HEK293 (cell line): ENCODE measurements around the gene EVC2.

Experiments used
- CTCF ChIA-PET: fragments of 350-600 bp; formaldehyde crosslinking; extraction: SDS; loops from one replicate; lab custom pipeline; 2021; ENCODE audit warnings: antibody characterized with exemption; lab: Yijun Ruan, JAX
- POLR2A ChIA-PET: fragments of 300-600 bp; formaldehyde crosslinking; extraction: SDS; loops from one replicate; lab custom pipeline; 2020; ENCODE audit warnings: antibody characterized with exemption, inconsistent platforms; lab: Yijun Ruan, JAX
- H3K27ac ChIP-seq: fragments of 200-500 bp; sonication (Bioruptor generic); 2 replicates; pipeline ENCODE4 v1.5.1; 2014; ENCODE audit warnings: low read depth, low read length, control low read depth, inconsistent platforms; ENCODE audit errors: extremely low read depth
- H3K36me3 ChIP-seq, 2 experiments: fragments of 200-500 bp in 1 of 2; sonication (Bioruptor generic) in 1 of 2; 1 replicate in 1 of 2; 2 replicates in 1 of 2; pipeline ENCODE4 v1.5.1; 2014 to 2017; ENCODE audit warnings: inconsistent platforms in 2 of 2, low read length in 2 of 2; ENCODE audit not compliant: control insufficient read depth in 2 of 2, insufficient read depth in 1 of 2
- H3K4me1 ChIP-seq: fragments of 200-500 bp; sonication (Bioruptor generic); 2 replicates; pipeline ENCODE4 v1.5.1; 2014; ENCODE audit warnings: mild to moderate bottlenecking, low read length, inconsistent platforms; ENCODE audit not compliant: control insufficient read depth, insufficient read depth
- H3K4me3 ChIP-seq: 2 replicates; pipeline ENCODE4 v1.5.1; 2011; ENCODE audit warnings: low read depth, mild to moderate bottlenecking, control low read depth, low read length, moderate library complexity
- H3K9me3 ChIP-seq: fragments of 200-500 bp; sonication (Bioruptor generic); 2 replicates; pipeline ENCODE4 v1.5.1; 2014; ENCODE audit warnings: low read depth, low read length, inconsistent platforms; ENCODE audit not compliant: control insufficient read depth, insufficient read depth
- IKZF3 ChIP-seq: fragments of 450-650 bp; IDR thresholded peaks from 2 replicates; pipeline ENCODE4 v1.5.0; 2018; ENCODE audit warnings: missing biosample characterization, mild to moderate bottlenecking, missing genetic modification characterization, moderate library complexity
- KLF8 ChIP-seq: fragments of 450-650 bp; formaldehyde crosslinking; IDR thresholded peaks from 2 replicates; pipeline ENCODE4 v1.5.1; 2016; ENCODE audit warnings: missing biosample characterization, missing genetic modification characterization
- ZBTB1 ChIP-seq: fragments of 450-650 bp; formaldehyde crosslinking; IDR thresholded peaks from 2 replicates; pipeline ENCODE4 v1.5.1; 2016; ENCODE audit warnings: missing biosample characterization, missing genetic modification characterization
- ZBTB48 ChIP-seq: fragments of 450-650 bp; formaldehyde crosslinking; IDR thresholded peaks from 2 replicates; pipeline ENCODE4 v1.5.1; 2016; ENCODE audit warnings: missing biosample characterization, missing genetic modification characterization
- ZBTB7A ChIP-seq: fragments of 450-650 bp; formaldehyde crosslinking; IDR thresholded peaks from 2 replicates; pipeline ENCODE4 v1.5.1; 2016; ENCODE audit warnings: low read depth, missing biosample characterization, missing genetic modification characterization
- ZFP3 ChIP-seq: fragments of 450-650 bp; formaldehyde crosslinking; IDR thresholded peaks from 2 replicates; pipeline ENCODE4 v1.5.1; 2016; ENCODE audit warnings: low read depth, missing biosample characterization, missing genetic modification characterization
- ZNF146 ChIP-seq: fragments of 450-650 bp; formaldehyde crosslinking; IDR thresholded peaks from 2 replicates; pipeline ENCODE4 v1.5.1; 2016; ENCODE audit warnings: missing biosample characterization, missing genetic modification characterization
- ZNF2 ChIP-seq: fragments of 450-650 bp; formaldehyde crosslinking; IDR thresholded peaks from 2 replicates; pipeline ENCODE4 v1.5.1; 2016; ENCODE audit warnings: missing biosample characterization, missing genetic modification characterization
- ZNF202 ChIP-seq: fragments of 450-650 bp; formaldehyde crosslinking; IDR thresholded peaks from 2 replicates; pipeline ENCODE4 v1.5.1; 2016; ENCODE audit warnings: missing biosample characterization, missing genetic modification characterization, borderline replicate concordance
- ZNF221 ChIP-seq: fragments of 450-650 bp; formaldehyde crosslinking; IDR thresholded peaks from 2 replicates; pipeline ENCODE4 v1.5.1; 2017; ENCODE audit warnings: missing biosample characterization, missing genetic modification characterization, borderline replicate concordance
- ZNF23 ChIP-seq: fragments of 450-650 bp; formaldehyde crosslinking; IDR thresholded peaks from 2 replicates; pipeline ENCODE4 v1.5.1; 2016; ENCODE audit warnings: missing biosample characterization, missing genetic modification characterization, borderline replicate concordance
- ZNF274 ChIP-seq, 2 experiments: fragments of 200-500 bp in 1 of 2; fragments of 450-650 bp in 1 of 2; sonication (Bioruptor generic) in 1 of 2; formaldehyde crosslinking in 1 of 2; IDR thresholded peaks; 2 replicates each; pipeline versions ENCODE4 v1.5.1 to v1.6.1; 2014 to 2016; ENCODE audit warnings: borderline replicate concordance in 1 of 2, inconsistent platforms in 1 of 2, low read length in 1 of 2, missing biosample characterization in 1 of 2, missing genetic modification characterization in 1 of 2
- ZNF366 ChIP-seq: fragments of 450-650 bp; formaldehyde crosslinking; conservative IDR thresholded peaks from 2 replicates; pipeline ENCODE4 v1.5.1; 2016; ENCODE audit warnings: missing biosample characterization, missing genetic modification characterization
- ZNF433 ChIP-seq: fragments of 450-650 bp; formaldehyde crosslinking; IDR thresholded peaks from 2 replicates; pipeline ENCODE4 v1.5.1; 2016; ENCODE audit warnings: missing biosample characterization, missing genetic modification characterization, low read depth
- ZNF473 ChIP-seq: fragments of 450-650 bp; formaldehyde crosslinking; IDR thresholded peaks from 2 replicates; pipeline ENCODE4 v1.5.1; 2017; ENCODE audit warnings: missing biosample characterization, missing genetic modification characterization
- ZNF529 ChIP-seq: fragments of 450-650 bp; formaldehyde crosslinking; IDR thresholded peaks from 2 replicates; pipeline ENCODE4 v1.5.1; 2017; ENCODE audit warnings: missing genetic modification characterization, missing biosample characterization; ENCODE audit not compliant: insufficient replicate concordance
- ZNF596 ChIP-seq: fragments of 450-650 bp; IDR thresholded peaks from 2 replicates; pipeline ENCODE4 v1.5.0; 2018; ENCODE audit warnings: missing biosample characterization, mild to moderate bottlenecking, missing genetic modification characterization, moderate library complexity
- ZNF621 ChIP-seq: fragments of 450-650 bp; formaldehyde crosslinking; IDR thresholded peaks from 2 replicates; pipeline ENCODE4 v1.5.1; 2017; ENCODE audit warnings: missing biosample characterization, missing genetic modification characterization
- ZNF654 ChIP-seq: fragments of 450-650 bp; formaldehyde crosslinking; IDR thresholded peaks from 2 replicates; pipeline ENCODE4 v1.5.1; 2016; ENCODE audit warnings: low read depth, missing biosample characterization, missing genetic modification characterization
- ZNF658 ChIP-seq: fragments of 450-650 bp; formaldehyde crosslinking; IDR thresholded peaks from 2 replicates; pipeline ENCODE4; 2016; ENCODE audit warnings: missing biosample characterization, missing genetic modification characterization
- ZNF660 ChIP-seq: fragments of 450-650 bp; IDR thresholded peaks from 2 replicates; pipeline ENCODE4 v1.5.1; 2018; ENCODE audit warnings: missing biosample characterization, mild to moderate bottlenecking, missing genetic modification characterization
- ZNF670 ChIP-seq: fragments of 450-650 bp; formaldehyde crosslinking; IDR thresholded peaks from 2 replicates; pipeline ENCODE4 v1.5.1; 2016; ENCODE audit warnings: missing biosample characterization, missing genetic modification characterization, low read depth
- ZNF76 ChIP-seq: fragments of 450-650 bp; formaldehyde crosslinking; IDR thresholded peaks from 2 replicates; pipeline ENCODE4; 2016; ENCODE audit warnings: low read depth, missing biosample characterization, missing genetic modification characterization, borderline replicate concordance
- ZNF837 ChIP-seq: fragments of 450-650 bp; formaldehyde crosslinking; IDR thresholded peaks from 2 replicates; pipeline ENCODE4 v1.5.1; 2016; ENCODE audit warnings: missing biosample characterization, missing genetic modification characterization
- ZNF843 ChIP-seq: fragments of 450-650 bp; formaldehyde crosslinking; IDR thresholded peaks from 2 replicates; pipeline ENCODE4 v1.5.1; 2016; ENCODE audit warnings: missing biosample characterization, missing genetic modification characterization
- ZSCAN16 ChIP-seq: fragments of 450-650 bp; formaldehyde crosslinking; IDR thresholded peaks from 2 replicates; pipeline ENCODE4 v1.5.1; 2016; ENCODE audit warnings: missing biosample characterization, missing genetic modification characterization
- ZSCAN30 ChIP-seq: fragments of 450-650 bp; IDR thresholded peaks from 2 replicates; pipeline ENCODE4 v1.5.1; 2018; ENCODE audit warnings: missing biosample characterization, mild to moderate bottlenecking, missing genetic modification characterization, moderate library complexity
- TF ChIP-seq, protein P1 (sequence below): fragments of 450-650 bp; formaldehyde crosslinking; IDR thresholded peaks from 2 replicates; pipeline ENCODE4 v1.5.1; 2016; ENCODE audit warnings: missing biosample characterization, missing genetic modification characterization
- TF ChIP-seq, protein P2 (sequence below): fragments of 450-650 bp; formaldehyde crosslinking; IDR thresholded peaks from 2 replicates; pipeline ENCODE4 v1.5.1; 2016; ENCODE audit warnings: missing biosample characterization, missing genetic modification characterization, low read depth
- TF ChIP-seq, protein P3 (sequence below): fragments of 450-650 bp; formaldehyde crosslinking; IDR thresholded peaks from 2 replicates; pipeline ENCODE4 v1.5.0; 2017; ENCODE audit warnings: missing biosample characterization, missing genetic modification characterization, borderline replicate concordance
- TF ChIP-seq, protein P4 (sequence below): fragments of 450-650 bp; formaldehyde crosslinking; IDR thresholded peaks from 2 replicates; pipeline ENCODE4 v1.5.1; 2016; ENCODE audit warnings: missing biosample characterization, missing genetic modification characterization

EVC2 gene

DNA sequence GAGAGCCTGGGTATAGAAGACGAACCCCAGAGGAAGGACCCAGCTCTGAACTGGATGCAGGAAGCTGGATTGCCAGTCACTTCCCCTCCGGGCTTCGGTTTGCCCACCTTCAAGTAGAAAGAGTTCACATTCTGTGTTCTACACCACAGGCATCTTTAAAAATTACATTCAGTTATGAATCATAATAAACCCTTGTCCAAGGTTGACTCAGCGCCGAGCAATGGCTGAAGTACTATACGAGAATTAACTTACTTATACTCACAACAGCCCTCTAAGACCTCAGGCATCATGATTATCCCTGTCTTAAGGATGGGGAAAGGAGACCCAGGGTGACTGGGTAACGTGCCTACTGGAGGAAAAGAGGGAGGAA is 72.5 kb downstream of the EVC2 start:
- Histone ChIP-seq H3K27ac (no peak overlapping the region), H3K4me1 (no peaks in the 10 kb centered on the region), H3K36me3 (no peaks in the 10 kb centered on the region)
- CTCF ChIA-PET = no interaction called here
- TF ChIP-seq, protein P1, sequence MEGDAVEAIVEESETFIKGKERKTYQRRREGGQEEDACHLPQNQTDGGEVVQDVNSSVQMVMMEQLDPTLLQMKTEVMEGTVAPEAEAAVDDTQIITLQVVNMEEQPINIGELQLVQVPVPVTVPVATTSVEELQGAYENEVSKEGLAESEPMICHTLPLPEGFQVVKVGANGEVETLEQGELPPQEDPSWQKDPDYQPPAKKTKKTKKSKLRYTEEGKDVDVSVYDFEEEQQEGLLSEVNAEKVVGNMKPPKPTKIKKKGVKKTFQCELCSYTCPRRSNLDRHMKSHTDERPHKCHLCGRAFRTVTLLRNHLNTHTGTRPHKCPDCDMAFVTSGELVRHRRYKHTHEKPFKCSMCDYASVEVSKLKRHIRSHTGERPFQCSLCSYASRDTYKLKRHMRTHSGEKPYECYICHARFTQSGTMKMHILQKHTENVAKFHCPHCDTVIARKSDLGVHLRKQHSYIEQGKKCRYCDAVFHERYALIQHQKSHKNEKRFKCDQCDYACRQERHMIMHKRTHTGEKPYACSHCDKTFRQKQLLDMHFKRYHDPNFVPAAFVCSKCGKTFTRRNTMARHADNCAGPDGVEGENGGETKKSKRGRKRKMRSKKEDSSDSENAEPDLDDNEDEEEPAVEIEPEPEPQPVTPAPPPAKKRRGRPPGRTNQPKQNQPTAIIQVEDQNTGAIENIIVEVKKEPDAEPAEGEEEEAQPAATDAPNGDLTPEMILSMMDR (tag by site-specific recombination) = no peak
- TF ChIP-seq ZNF660 (tag by site-specific recombination) = no peak
- no peak for TF ChIP-seq ZNF202
- no peak for TF ChIP-seq ZNF837
- no peak for TF ChIP-seq ZBTB48 (tag by site-specific recombination)
- TF ChIP-seq ZNF76 (tag by site-specific recombination) = no peak
- no peak for TF ChIP-seq ZNF654 (tag by site-specific recombination)
- TF ChIP-seq ZNF23 (tag by site-specific recombination) = no peak
- TF ChIP-seq, protein P2, sequence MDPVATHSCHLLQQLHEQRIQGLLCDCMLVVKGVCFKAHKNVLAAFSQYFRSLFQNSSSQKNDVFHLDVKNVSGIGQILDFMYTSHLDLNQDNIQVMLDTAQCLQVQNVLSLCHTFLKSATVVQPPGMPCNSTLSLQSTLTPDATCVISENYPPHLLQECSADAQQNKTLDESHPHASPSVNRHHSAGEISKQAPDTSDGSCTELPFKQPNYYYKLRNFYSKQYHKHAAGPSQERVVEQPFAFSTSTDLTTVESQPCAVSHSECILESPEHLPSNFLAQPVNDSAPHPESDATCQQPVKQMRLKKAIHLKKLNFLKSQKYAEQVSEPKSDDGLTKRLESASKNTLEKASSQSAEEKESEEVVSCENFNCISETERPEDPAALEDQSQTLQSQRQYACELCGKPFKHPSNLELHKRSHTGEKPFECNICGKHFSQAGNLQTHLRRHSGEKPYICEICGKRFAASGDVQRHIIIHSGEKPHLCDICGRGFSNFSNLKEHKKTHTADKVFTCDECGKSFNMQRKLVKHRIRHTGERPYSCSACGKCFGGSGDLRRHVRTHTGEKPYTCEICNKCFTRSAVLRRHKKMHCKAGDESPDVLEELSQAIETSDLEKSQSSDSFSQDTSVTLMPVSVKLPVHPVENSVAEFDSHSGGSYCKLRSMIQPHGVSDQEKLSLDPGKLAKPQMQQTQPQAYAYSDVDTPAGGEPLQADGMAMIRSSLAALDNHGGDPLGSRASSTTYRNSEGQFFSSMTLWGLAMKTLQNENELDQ (tag by site-specific recombination) = no peak
- TF ChIP-seq ZNF146 (tag by site-specific recombination) = no peak
- TF ChIP-seq ZBTB7A (tag by site-specific recombination) = no peak
- no peak for TF ChIP-seq ZNF843
- no peak for TF ChIP-seq ZSCAN30
- TF ChIP-seq, protein P3, sequence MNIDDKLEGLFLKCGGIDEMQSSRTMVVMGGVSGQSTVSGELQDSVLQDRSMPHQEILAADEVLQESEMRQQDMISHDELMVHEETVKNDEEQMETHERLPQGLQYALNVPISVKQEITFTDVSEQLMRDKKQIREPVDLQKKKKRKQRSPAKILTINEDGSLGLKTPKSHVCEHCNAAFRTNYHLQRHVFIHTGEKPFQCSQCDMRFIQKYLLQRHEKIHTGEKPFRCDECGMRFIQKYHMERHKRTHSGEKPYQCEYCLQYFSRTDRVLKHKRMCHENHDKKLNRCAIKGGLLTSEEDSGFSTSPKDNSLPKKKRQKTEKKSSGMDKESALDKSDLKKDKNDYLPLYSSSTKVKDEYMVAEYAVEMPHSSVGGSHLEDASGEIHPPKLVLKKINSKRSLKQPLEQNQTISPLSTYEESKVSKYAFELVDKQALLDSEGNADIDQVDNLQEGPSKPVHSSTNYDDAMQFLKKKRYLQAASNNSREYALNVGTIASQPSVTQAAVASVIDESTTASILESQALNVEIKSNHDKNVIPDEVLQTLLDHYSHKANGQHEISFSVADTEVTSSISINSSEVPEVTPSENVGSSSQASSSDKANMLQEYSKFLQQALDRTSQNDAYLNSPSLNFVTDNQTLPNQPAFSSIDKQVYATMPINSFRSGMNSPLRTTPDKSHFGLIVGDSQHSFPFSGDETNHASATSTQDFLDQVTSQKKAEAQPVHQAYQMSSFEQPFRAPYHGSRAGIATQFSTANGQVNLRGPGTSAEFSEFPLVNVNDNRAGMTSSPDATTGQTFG (tag by site-specific recombination) = no peak
- no peak for TF ChIP-seq ZNF2 (tag by site-specific recombination)
- TF ChIP-seq, all 188 proteins: peak for 0
- Histone ChIP-seq H3K9me3 (no peaks in the 10 kb centered on the region), H3K4me3 (no peak overlapping the region)
- POLR2A ChIA-PET = no interaction called here

DNA sequence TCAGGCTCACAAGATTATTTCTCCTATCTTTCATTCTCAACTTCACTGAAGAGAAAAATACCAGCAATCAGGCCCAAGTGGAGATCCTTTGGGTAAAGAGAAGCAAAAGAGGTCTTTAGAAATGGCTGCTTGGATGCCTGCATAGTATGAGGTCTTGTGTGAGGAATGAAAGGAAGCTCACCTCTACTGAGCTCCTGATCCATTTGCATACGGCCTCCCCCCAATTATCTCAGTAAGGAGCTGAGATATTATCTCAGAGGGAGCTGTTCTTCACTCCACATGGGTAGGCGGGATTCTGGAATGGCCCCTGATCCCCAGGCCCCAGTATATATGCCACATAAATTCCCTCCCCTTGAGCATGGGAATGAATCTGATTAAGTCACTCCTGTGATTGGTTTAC is 75.8 kb downstream of the EVC2 start:
- ChIA-PET POLR2A (no interaction called here), CTCF (no interaction called here)
- no peak overlapping the region for H3K27ac ChIP-seq
- H3K9me3 ChIP-seq = no peaks in the 10 kb centered on the region
- H3K4me3 ChIP-seq = no peak overlapping the region
- no peaks in the 10 kb centered on the region for H3K4me1 ChIP-seq
- no peaks in the 10 kb centered on the region for H3K36me3 ChIP-seq
- TF ChIP-seq ZNF596 (tag by site-specific recombination) (no peak), ZNF366 (no peak), ZBTB1 (tag by site-specific recombination) (no peak), ZNF529 (tag by site-specific recombination) (no peak), ZFP3 (tag by site-specific recombination) (no peak), ZNF670 (tag by site-specific recombination) (no peak), ZSCAN16 (tag by site-specific recombination) (no peak), ZNF473 (tag by site-specific recombination) (no peak), ZNF221 (tag by site-specific recombination) (no peak), ZNF621 (tag by site-specific recombination) (no peak), ZNF274 (IDR thresholded peaks at IDR 0.05; ENCODE audit: low read length) (no peak), ZNF274 (tag by site-specific recombination; IDR thresholded peaks at IDR 0.05; ENCODE audit: borderline replicate concordance) (no peak), KLF8 (tag by site-specific recombination) (no peak), ZNF433 (tag by site-specific recombination) (no peak), IKZF3 (no peak), ZNF658 (tag by site-specific recombination) (no peak)
- TF ChIP-seq, protein P4, sequence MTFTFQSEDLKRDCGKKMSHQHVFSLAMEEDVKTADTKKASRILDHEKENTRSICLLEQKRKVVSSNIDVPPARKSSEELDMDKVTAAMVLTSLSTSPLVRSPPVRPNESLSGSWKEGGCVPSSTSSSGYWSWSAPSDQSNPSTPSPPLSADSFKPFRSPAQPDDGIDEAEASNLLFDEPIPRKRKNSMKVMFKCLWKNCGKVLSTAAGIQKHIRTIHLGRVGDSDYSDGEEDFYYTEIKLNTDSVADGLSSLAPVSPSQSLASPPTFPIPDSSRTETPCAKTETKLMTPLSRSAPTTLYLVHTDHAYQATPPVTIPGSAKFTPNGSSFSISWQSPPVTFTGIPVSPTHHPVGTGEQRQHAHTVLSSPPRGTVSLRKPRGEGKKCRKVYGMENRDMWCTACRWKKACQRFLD (tag by site-specific recombination) = no peak
